Measurements from ENCODE around the gene TEKT1. TPM values are rescaled to one million over a fixed set of nuclear protein-coding genes. Genes with fewer than 3 reads are reported as not detected.

The TEKT1 gene
- total RNA-seq, 1 experiment from 2014 or later, result not detected

DNA sequence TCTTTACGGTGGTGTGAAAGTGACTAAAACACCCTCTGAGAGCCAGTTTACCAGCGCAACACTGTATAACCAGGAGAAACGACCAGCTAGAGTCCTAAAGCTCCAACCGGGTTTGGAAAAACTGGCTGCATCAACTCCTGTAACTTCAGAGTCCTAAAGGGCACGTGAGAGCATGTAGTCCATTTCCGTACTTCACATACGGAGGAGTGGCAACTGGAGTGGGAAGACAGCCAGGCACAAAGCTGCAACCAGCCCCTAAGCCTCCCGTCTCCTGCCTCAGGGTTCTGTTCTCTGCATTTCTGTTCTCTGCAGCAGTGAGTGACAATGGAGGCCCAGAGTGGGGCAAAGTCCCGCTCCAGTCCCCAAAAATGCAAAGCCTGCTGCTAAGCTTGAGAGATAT is 19.2 kb downstream of the TEKT1 start:
- no peak overlapping the region for H3K4me3 ChIP-seq (ENCODE audit: low read depth, low read length)
- intact Hi-C loops (cut with micrococcal nuclease; ENCODE audit: unreplicated experiment), result no loop called here
- H3K27me3 Mint-ChIP-seq (ENCODE audit: insufficient read depth, unreplicated experiment), result no peaks in the 10 kb centered on the region
- no peaks in the 10 kb centered on the region for H3K27me3 ChIP-seq (replicated peaks; ENCODE audit: control insufficient read depth, insufficient read depth, low read length)
- DNase-seq, result no peak
- H3K9me3 Mint-ChIP-seq (ENCODE audit: unreplicated experiment), result no peaks in the 10 kb centered on the region
- no peaks in the 10 kb centered on the region for H3K9me3 ChIP-seq
- no TSS peak for BruUV-seq (replicated peaks)
- ChIA-PET CTCF (no interaction called here), POLR2A (no interaction called here)
- no peaks in the 10 kb centered on the region for H3K4me1 Mint-ChIP-seq (ENCODE audit: low read depth, unreplicated experiment)
- H3K36me3 Mint-ChIP-seq (ENCODE audit: insufficient read depth, unreplicated experiment), result no peaks in the 10 kb centered on the region
- TF ChIP-seq, protein P1, sequence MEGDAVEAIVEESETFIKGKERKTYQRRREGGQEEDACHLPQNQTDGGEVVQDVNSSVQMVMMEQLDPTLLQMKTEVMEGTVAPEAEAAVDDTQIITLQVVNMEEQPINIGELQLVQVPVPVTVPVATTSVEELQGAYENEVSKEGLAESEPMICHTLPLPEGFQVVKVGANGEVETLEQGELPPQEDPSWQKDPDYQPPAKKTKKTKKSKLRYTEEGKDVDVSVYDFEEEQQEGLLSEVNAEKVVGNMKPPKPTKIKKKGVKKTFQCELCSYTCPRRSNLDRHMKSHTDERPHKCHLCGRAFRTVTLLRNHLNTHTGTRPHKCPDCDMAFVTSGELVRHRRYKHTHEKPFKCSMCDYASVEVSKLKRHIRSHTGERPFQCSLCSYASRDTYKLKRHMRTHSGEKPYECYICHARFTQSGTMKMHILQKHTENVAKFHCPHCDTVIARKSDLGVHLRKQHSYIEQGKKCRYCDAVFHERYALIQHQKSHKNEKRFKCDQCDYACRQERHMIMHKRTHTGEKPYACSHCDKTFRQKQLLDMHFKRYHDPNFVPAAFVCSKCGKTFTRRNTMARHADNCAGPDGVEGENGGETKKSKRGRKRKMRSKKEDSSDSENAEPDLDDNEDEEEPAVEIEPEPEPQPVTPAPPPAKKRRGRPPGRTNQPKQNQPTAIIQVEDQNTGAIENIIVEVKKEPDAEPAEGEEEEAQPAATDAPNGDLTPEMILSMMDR (IDR thresholded peaks at IDR 0.05; ENCODE audit: insufficient read depth in 1 of 2, low read depth in 1 of 2, low read length in 1 of 2, severe bottlenecking in 1 of 2, unreplicated experiment in 1 of 2), result no peak
- no peaks in the 10 kb centered on the region for H3K4me1 ChIP-seq
- H3K36me3 ChIP-seq (ENCODE audit: control insufficient read depth, insufficient read depth, low read length), result no peaks in the 10 kb centered on the region
- H3K27ac Mint-ChIP-seq (ENCODE audit: unreplicated experiment), result no peak overlapping the region
- H3K4me3 Mint-ChIP-seq (ENCODE audit: unreplicated experiment), result no peak overlapping the region

DNA sequence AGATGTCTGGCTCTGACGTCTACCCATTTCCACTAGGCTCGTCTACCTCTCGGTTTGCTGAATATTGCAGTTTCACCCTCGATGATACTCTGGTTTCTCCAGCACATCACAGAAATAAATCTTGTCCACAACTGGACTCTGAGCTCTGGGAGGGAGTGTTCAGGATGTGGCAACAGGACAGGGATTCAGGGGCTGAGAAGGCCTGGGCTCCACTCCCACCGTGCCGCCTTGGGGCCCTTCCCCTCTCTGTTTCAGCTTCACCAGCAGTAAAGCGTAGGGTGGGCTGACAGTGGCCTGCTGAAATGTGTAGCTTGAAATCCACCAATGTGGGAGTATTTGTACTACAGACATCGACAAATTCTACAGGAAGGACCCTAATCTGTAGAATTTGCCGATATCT is 20.0 kb downstream of the TEKT1 start:
- no peaks in the 10 kb centered on the region for H3K9me3 ChIP-seq
- POLR2A ChIA-PET, result no interaction called here

DNA sequence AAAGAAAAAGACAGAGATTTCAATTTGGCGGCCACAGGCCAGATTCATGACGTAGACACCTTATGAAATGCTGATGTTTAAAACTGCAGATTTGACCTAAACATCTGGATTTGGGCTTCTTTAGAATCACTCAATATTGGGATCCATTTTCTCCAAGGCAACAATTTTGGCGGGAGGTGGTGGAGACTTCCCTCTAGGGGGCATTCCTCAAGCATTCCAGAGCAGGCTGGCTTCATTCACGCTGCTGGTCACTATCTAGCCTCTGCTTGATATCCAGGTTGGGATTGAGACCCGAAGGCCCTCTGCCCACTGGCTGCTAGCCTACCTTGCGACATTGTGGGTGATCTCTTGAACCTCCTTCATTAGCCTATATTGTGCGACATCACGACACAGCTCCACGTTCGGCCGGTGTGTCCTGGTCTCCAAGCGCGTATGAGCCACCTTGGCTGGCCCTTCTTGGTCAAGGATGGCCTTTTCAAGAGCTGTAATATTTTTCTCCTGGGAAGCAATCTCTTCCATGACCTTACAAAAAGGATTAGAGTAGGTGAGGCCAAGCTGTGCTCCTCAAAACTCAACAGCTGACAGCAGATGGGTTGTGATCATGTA is 31.0 kb downstream of the TEKT1 start:
- H3K4me3 ChIP-seq (ENCODE audit: low read depth, low read length), result no peak overlapping the region
- H3K4me1 ChIP-seq, result peaks cover 30% of the 10 kb centered on the region
- no TSS peak for BruUV-seq (replicated peaks)
- H3K9me3 ChIP-seq, result no peaks in the 10 kb centered on the region
- CTCF ChIA-PET, result no interaction called here
- Mint-ChIP-seq H3K27ac (ENCODE audit: unreplicated experiment) (no peak overlapping the region), H3K9me3 (ENCODE audit: unreplicated experiment) (no peaks in the 10 kb centered on the region), H3K36me3 (ENCODE audit: insufficient read depth, unreplicated experiment) (no peaks in the 10 kb centered on the region), H3K4me3 (ENCODE audit: unreplicated experiment) (no peak overlapping the region), H3K27me3 (ENCODE audit: insufficient read depth, unreplicated experiment) (no peaks in the 10 kb centered on the region), H3K4me1 (ENCODE audit: low read depth, unreplicated experiment) (no peaks in the 10 kb centered on the region)
- POLR2A ChIA-PET, result no interaction called here
- DNase-seq, result no peak
- H3K36me3 ChIP-seq (ENCODE audit: control insufficient read depth, insufficient read depth, low read length), result no peaks in the 10 kb centered on the region
- intact Hi-C loops (cut with micrococcal nuclease; ENCODE audit: unreplicated experiment), result no loop called here
- H3K27me3 ChIP-seq (replicated peaks; ENCODE audit: control insufficient read depth, insufficient read depth, low read length), result no peaks in the 10 kb centered on the region
- TF ChIP-seq, protein P1 (IDR thresholded peaks at IDR 0.05; ENCODE audit: insufficient read depth in 1 of 2, low read depth in 1 of 2, low read length in 1 of 2, severe bottlenecking in 1 of 2, unreplicated experiment in 1 of 2), result no peak

More for the DNA sequence above, 20.0 kb downstream of the TEKT1 start:
- Histone ChIP-seq H3K4me1 (no peaks in the 10 kb centered on the region), H3K27me3 (replicated peaks; ENCODE audit: control insufficient read depth, insufficient read depth, low read length) (no peaks in the 10 kb centered on the region), H3K4me3 (ENCODE audit: low read depth, low read length) (no peak overlapping the region), H3K36me3 (ENCODE audit: control insufficient read depth, insufficient read depth, low read length) (no peaks in the 10 kb centered on the region)
- Mint-ChIP-seq H3K27ac (ENCODE audit: unreplicated experiment) (no peak overlapping the region), H3K4me3 (ENCODE audit: unreplicated experiment) (no peak overlapping the region), H3K27me3 (ENCODE audit: insufficient read depth, unreplicated experiment) (no peaks in the 10 kb centered on the region), H3K4me1 (ENCODE audit: low read depth, unreplicated experiment) (no peaks in the 10 kb centered on the region), H3K36me3 (ENCODE audit: insufficient read depth, unreplicated experiment) (no peaks in the 10 kb centered on the region), H3K9me3 (ENCODE audit: unreplicated experiment) (no peaks in the 10 kb centered on the region)
- TF ChIP-seq, protein P1 (IDR thresholded peaks at IDR 0.05; ENCODE audit: insufficient read depth in 1 of 2, low read depth in 1 of 2, low read length in 1 of 2, severe bottlenecking in 1 of 2, unreplicated experiment in 1 of 2), result no peak
- no peak for DNase-seq
- CTCF ChIA-PET, result no interaction called here
- no TSS peak for BruUV-seq (replicated peaks)
- intact Hi-C loops (cut with micrococcal nuclease; ENCODE audit: unreplicated experiment), result no loop called here
